Heart left ventricle (tissue), 13 donors: Measurements from ENCODE around the gene DIRAS1.

Experiments used
- POLR2A ChIP-seq, 2 donors: fragments of 450-650 bp; IDR thresholded peaks; one replicate each; pipeline ENCODE4 v1.6.1; 2017; ENCODE audit warnings: antibody characterized with exemption in 2 of 2, mild to moderate bottlenecking in 2 of 2, moderate library complexity in 2 of 2
- TF ChIP-seq, protein P1 (sequence below), 12 donors: fragments of 200-600 bp; sonication (generic) in 4 of 12; IDR thresholded peaks; one replicate each; pipeline versions ENCODE4 v1.5.0 to v1.8.0; 2018 to 2022; ENCODE audit warnings: antibody characterized with exemption in 12 of 12, mild to moderate bottlenecking in 5 of 12
- donor health status: ischemic (EF 13 %, LVEDD 7.1; RV severe dilation, severe dysfunction).
- donor health status: DM: no; HTN: yes; CAD: no.
- donor health status: DM: no; HTN: no; CAD: no.
- donor health status: ischemic (EF 25% LVEDD 6.9; RV normal size, moderate dysfunction).
- donor health status: ischemic (EF 25% LVEDD 5.7; RV mildly dilated, moderate dysfunction).
- donor health status: ischemic (EF 35%, LVEDD 5.7; RV mildly dilated, moderate dysfunction).
- donor health status: nonischemic (EF 11% LVEDD 7.7; RV severe dilation, severe dysfunction).
- donor health status: DM: yes; HTN: yes; CAD: no.
- donor health status: PGD.
- donor health status: ischemic (EF 29% LVEDD 5.4; RV normal size, mild dysfunction).
- donor health status: nonischemic (EF 23%, LVEDD 6.1; RV moderate dilation, normal function).

- TF ChIP-seq, protein P1, sequence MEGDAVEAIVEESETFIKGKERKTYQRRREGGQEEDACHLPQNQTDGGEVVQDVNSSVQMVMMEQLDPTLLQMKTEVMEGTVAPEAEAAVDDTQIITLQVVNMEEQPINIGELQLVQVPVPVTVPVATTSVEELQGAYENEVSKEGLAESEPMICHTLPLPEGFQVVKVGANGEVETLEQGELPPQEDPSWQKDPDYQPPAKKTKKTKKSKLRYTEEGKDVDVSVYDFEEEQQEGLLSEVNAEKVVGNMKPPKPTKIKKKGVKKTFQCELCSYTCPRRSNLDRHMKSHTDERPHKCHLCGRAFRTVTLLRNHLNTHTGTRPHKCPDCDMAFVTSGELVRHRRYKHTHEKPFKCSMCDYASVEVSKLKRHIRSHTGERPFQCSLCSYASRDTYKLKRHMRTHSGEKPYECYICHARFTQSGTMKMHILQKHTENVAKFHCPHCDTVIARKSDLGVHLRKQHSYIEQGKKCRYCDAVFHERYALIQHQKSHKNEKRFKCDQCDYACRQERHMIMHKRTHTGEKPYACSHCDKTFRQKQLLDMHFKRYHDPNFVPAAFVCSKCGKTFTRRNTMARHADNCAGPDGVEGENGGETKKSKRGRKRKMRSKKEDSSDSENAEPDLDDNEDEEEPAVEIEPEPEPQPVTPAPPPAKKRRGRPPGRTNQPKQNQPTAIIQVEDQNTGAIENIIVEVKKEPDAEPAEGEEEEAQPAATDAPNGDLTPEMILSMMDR (IDR thresholded peaks at IDR 0.05) = no peak
- TF ChIP-seq POLR2A (IDR thresholded peaks at IDR 0.05) = no peak
Observed at GRCh38 chr19:2699413-2700140, 21.6 kb downstream of the DIRAS1 start.
